ENCODE results near the gene SPRED2. TPM values are rescaled to one million over a fixed set of nuclear protein-coding genes. Genes with fewer than 3 reads are reported as not detected.

Gene SPRED2
- total RNA-seq, 1 donor from 2014 or later = 55.8 TPM

DNA sequence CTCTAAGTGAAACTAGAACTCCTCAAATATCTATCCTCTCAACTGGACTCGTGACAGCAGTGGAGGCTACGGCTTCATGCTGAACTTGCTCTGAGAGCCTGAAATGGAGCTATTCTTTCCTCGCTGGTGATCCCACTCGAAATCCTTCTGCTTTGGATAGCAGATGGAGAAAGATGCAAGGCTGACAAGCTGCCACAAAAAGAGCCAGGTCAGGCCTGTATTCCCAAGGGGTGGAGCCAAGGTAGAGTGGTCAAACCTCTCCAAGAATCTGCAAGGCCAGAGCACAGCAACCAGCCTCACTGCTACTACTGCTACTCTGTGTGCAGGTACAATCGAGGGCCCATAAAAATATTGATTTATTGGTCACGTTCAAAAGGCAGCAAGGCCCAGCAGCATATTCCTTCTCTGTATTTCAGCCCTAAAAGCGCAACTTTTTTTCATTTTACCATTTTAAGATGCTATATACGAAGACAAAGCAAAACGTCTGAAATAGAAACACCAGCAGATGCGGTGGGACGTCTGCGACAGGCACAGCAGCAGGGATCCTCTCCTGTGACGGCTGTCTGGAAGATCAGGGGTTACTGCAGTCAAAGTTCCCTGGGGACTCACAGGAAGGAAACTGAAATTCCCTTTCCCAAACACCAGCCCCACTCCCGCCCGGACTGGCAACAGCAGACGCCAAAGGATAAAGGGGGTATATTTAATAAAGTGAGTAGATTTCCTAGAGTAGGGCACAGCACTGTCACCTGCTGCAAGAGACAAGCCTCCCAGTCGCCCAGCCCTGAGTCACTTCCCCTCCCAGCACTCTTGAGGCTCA, 2.4 kb downstream of the SPRED2 start:
- Mint-ChIP-seq H3K27me3 (ENCODE audit: low read depth) (no peaks in the 10 kb centered on the region), H3K9me3 (no peaks in the 10 kb centered on the region), H3K27ac (ENCODE audit: unreplicated experiment) (peak overlapping the region; percentile 78), H3K4me3 (peak overlapping the region; percentile 97), H3K36me3 (ENCODE audit: low read depth) (no peaks in the 10 kb centered on the region), H3K4me1 (peaks cover 46% of the 10 kb centered on the region)
- TF ChIP-seq, protein P1, sequence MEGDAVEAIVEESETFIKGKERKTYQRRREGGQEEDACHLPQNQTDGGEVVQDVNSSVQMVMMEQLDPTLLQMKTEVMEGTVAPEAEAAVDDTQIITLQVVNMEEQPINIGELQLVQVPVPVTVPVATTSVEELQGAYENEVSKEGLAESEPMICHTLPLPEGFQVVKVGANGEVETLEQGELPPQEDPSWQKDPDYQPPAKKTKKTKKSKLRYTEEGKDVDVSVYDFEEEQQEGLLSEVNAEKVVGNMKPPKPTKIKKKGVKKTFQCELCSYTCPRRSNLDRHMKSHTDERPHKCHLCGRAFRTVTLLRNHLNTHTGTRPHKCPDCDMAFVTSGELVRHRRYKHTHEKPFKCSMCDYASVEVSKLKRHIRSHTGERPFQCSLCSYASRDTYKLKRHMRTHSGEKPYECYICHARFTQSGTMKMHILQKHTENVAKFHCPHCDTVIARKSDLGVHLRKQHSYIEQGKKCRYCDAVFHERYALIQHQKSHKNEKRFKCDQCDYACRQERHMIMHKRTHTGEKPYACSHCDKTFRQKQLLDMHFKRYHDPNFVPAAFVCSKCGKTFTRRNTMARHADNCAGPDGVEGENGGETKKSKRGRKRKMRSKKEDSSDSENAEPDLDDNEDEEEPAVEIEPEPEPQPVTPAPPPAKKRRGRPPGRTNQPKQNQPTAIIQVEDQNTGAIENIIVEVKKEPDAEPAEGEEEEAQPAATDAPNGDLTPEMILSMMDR (conservative IDR thresholded peaks at IDR 0.05) = no peak
- no peak for DNase-seq (ENCODE audit: low read depth, low spot score)

DNA sequence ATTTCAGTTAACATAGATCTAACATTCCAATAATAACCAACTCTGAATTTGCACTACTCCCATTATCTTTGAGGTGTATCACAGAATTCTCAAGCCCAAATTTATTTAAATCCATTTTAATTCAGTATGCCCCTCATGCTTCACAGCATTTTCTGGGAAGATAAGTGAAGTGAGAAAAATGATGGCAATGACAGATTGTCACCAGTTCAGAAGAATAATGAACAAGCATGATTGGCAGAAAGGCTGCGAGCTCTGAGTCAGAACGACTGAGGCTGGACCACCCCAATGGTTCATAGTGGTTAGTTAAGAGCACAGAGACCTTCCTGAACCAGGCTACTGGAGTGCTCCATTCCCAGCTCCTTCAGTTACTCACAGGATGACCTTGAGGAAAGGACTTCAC, 4.9 kb downstream of the SPRED2 start:
- TF ChIP-seq, protein P1 (conservative IDR thresholded peaks at IDR 0.05) = no peak
- peaks cover 41% of the 10 kb centered on the region for H3K4me1 Mint-ChIP-seq
- H3K9me3 Mint-ChIP-seq = no peaks in the 10 kb centered on the region
- H3K27ac Mint-ChIP-seq (ENCODE audit: unreplicated experiment) = no peak overlapping the region
- H3K27me3 Mint-ChIP-seq (ENCODE audit: low read depth) = no peaks in the 10 kb centered on the region
- no peaks in the 10 kb centered on the region for H3K36me3 Mint-ChIP-seq (ENCODE audit: low read depth)
- DNase-seq (ENCODE audit: low read depth, low spot score) = no peak
- no peak overlapping the region for H3K4me3 Mint-ChIP-seq

DNA sequence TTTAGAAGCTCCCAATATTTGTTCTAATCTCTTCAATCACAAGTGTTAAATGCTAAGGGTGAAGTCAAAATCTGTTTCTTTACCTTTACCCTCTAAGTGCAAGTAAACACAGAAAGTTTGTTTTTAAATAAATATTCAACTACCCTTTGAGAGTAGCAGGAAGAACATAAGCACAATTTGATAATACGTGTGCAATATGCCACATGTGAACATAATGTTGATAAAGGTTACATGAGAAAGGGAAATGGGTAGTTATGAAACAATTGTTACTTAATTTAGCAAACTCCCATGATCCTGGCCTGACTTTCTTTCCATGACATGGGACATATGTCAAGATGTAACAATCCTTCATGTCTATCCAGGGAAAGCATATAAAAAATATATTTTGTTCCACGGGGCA, 7.1 kb downstream of the SPRED2 start:
- H3K27me3 Mint-ChIP-seq (ENCODE audit: low read depth) = no peaks in the 10 kb centered on the region
- DNase-seq (ENCODE audit: low read depth, low spot score) = no peak
- H3K9me3 Mint-ChIP-seq = no peaks in the 10 kb centered on the region
- H3K4me1 Mint-ChIP-seq = peaks cover 57% of the 10 kb centered on the region
- no peak overlapping the region for H3K4me3 Mint-ChIP-seq
- no peak overlapping the region for H3K27ac Mint-ChIP-seq (ENCODE audit: unreplicated experiment)
- H3K36me3 Mint-ChIP-seq (ENCODE audit: low read depth) = no peaks in the 10 kb centered on the region
- TF ChIP-seq, protein P1 (conservative IDR thresholded peaks at IDR 0.05) = no peak

DNA sequence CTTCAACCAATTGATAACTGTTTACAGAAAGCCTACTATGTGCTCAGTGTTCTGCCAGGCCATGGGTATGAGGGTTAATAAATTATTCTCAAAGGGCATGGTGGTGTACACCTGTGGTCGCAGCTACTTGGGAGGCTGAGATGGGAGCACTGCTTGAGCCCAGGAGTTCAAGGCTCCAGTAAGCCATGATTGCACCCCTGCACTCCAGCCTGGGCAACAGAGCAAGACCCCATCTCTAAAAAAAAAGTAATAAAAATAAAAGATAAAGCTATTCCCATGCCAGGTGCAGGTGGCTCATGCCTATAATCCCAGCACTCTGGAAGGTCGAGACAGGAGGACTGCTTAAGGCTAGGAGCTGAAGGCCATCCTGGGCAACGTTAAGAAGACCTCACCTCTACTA, 8.0 kb downstream of the SPRED2 start:
- no peak for DNase-seq (ENCODE audit: low read depth, low spot score)
- Mint-ChIP-seq H3K9me3 (no peaks in the 10 kb centered on the region), H3K27me3 (ENCODE audit: low read depth) (no peaks in the 10 kb centered on the region), H3K36me3 (ENCODE audit: low read depth) (no peaks in the 10 kb centered on the region), H3K4me3 (no peak overlapping the region), H3K27ac (ENCODE audit: unreplicated experiment) (no peak overlapping the region), H3K4me1 (peaks cover 51% of the 10 kb centered on the region)
- TF ChIP-seq, protein P1 (conservative IDR thresholded peaks at IDR 0.05) = no peak

DNA sequence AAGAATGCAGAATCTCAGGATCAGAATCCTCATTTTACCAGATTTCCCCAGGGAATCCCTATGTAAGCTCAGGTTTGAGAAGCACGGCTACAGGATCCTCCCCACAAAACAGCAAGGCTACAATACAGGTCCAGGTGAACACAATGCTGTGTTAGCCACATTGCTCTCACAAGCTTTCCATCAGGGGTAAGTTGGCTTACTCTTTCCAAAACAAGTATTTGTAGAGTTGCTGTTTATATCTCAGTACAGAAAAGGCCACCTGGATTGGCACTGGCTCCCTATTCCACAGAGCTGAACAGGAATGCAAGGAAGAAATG, 11.0 kb downstream of the SPRED2 start:
- no peaks in the 10 kb centered on the region for H3K9me3 Mint-ChIP-seq
- no peak overlapping the region for H3K4me3 Mint-ChIP-seq

More for the DNA sequence above, 11.0 kb downstream of the SPRED2 start:
- peak overlapping the region; percentile 22 for H3K27ac Mint-ChIP-seq (ENCODE audit: unreplicated experiment)
- TF ChIP-seq, protein P1 (conservative IDR thresholded peaks at IDR 0.05) = no peak
- no peaks in the 10 kb centered on the region for H3K27me3 Mint-ChIP-seq (ENCODE audit: low read depth)
- H3K36me3 Mint-ChIP-seq (ENCODE audit: low read depth) = no peaks in the 10 kb centered on the region
- DNase-seq (ENCODE audit: low read depth, low spot score) = no peak
- peaks cover 49% of the 10 kb centered on the region for H3K4me1 Mint-ChIP-seq
